ENCODE results near the gene FARS2. TPM values are rescaled to one million over a fixed set of nuclear protein-coding genes. Genes with fewer than 3 reads are reported as not detected.

Gene FARS2
- total and polyA plus RNA-seq, 4 donors, result 16.6 to 29.0 (median 21.1) TPM

- no peak for DNase-seq (ENCODE audit: low read depth in 4 of 6, low spot score in 6 of 6)
- no peaks in the 10 kb centered on the region for H3K9me3 ChIP-seq (ENCODE audit: control insufficient read depth, insufficient read depth, low read length)
- no peaks in the 10 kb centered on the region for H3K27me3 ChIP-seq (ENCODE audit: control insufficient read depth, insufficient read depth, low read length)
- no peak overlapping the region for H3K4me3 ChIP-seq (ENCODE audit: low read depth, low read length)
- H3K4me1 ChIP-seq (ENCODE audit: control insufficient read depth, insufficient read depth, low read length), result peaks cover 3% of the 10 kb centered on the region
- H3K27ac ChIP-seq (ENCODE audit: low read depth, low read length), result no peak overlapping the region
- no CpG with 5 or more reads among the region's 1 CpG for WGBS (ENCODE audit: insufficient coverage)
- H3K36me3 ChIP-seq (ENCODE audit: control insufficient read depth, insufficient read depth, low read length), result no peaks in the 10 kb centered on the region
These were observed 476.9 kb downstream of the FARS2 start for GRCh38 chr6:5738211-5738610.

- H3K36me3 ChIP-seq (ENCODE audit: control insufficient read depth, insufficient read depth, low read length), result no peaks in the 10 kb centered on the region
- no peak overlapping the region for H3K27ac ChIP-seq (ENCODE audit: low read depth, low read length)
- H3K27me3 ChIP-seq (ENCODE audit: control insufficient read depth, insufficient read depth, low read length), result no peaks in the 10 kb centered on the region
- peaks cover 9% of the 10 kb centered on the region for H3K4me1 ChIP-seq (ENCODE audit: control insufficient read depth, insufficient read depth, low read length)
- no peak for DNase-seq (ENCODE audit: low read depth in 4 of 6, low spot score in 6 of 6)
- WGBS (ENCODE audit: insufficient coverage), result 90% methylated on average over 3 of the region's 5 CpGs
- H3K4me3 ChIP-seq (ENCODE audit: low read depth, low read length), result no peak overlapping the region
- no peaks in the 10 kb centered on the region for H3K9me3 ChIP-seq (ENCODE audit: control insufficient read depth, insufficient read depth, low read length)
These were observed 483.2 kb downstream of the FARS2 start for GRCh38 chr6:5744497-5744896.

GRCh38 chr6:5745081-5745480 lies 483.8 kb downstream of the FARS2 start:
- Histone ChIP-seq H3K36me3 (ENCODE audit: control insufficient read depth, insufficient read depth, low read length) (no peaks in the 10 kb centered on the region), H3K4me1 (ENCODE audit: control insufficient read depth, insufficient read depth, low read length) (peaks cover 11% of the 10 kb centered on the region), H3K9me3 (ENCODE audit: control insufficient read depth, insufficient read depth, low read length) (no peaks in the 10 kb centered on the region), H3K4me3 (ENCODE audit: low read depth, low read length) (no peak overlapping the region), H3K27ac (ENCODE audit: low read depth, low read length) (no peak overlapping the region), H3K27me3 (ENCODE audit: control insufficient read depth, insufficient read depth, low read length) (no peaks in the 10 kb centered on the region)
- no CpG with 5 or more reads among the region's 2 CpGs for WGBS (ENCODE audit: insufficient coverage)
- DNase-seq (ENCODE audit: low read depth in 4 of 6, low spot score in 6 of 6), result no peak

GRCh38 chr6:5746053-5746758 lies 484.9 kb downstream of the FARS2 start:
- Histone ChIP-seq H3K27me3 (ENCODE audit: control insufficient read depth, insufficient read depth, low read length) (no peaks in the 10 kb centered on the region), H3K4me3 (ENCODE audit: low read depth, low read length) (no peak overlapping the region), H3K4me1 (ENCODE audit: control insufficient read depth, insufficient read depth, low read length) (peaks cover 11% of the 10 kb centered on the region), H3K36me3 (ENCODE audit: control insufficient read depth, insufficient read depth, low read length) (no peaks in the 10 kb centered on the region), H3K9me3 (ENCODE audit: control insufficient read depth, insufficient read depth, low read length) (no peaks in the 10 kb centered on the region), H3K27ac (ENCODE audit: low read depth, low read length) (no peak overlapping the region)
- WGBS (ENCODE audit: insufficient coverage), result 53% methylated on average over 7 of the region's 12 CpGs
- DNase-seq (ENCODE audit: low read depth in 4 of 6, low spot score in 6 of 6), result peak in 2 of 6 donors; percentile 56 to 93

GRCh38 chr6:5746759-5747130 lies 485.4 kb downstream of the FARS2 start:
- H3K9me3 ChIP-seq (ENCODE audit: control insufficient read depth, insufficient read depth, low read length), result no peaks in the 10 kb centered on the region
- DNase-seq (ENCODE audit: low read depth in 4 of 6, low spot score in 6 of 6), result no peak
- H3K4me3 ChIP-seq (ENCODE audit: low read depth, low read length), result no peak overlapping the region
- no peaks in the 10 kb centered on the region for H3K27me3 ChIP-seq (ENCODE audit: control insufficient read depth, insufficient read depth, low read length)
- H3K27ac ChIP-seq (ENCODE audit: low read depth, low read length), result no peak overlapping the region
- no peaks in the 10 kb centered on the region for H3K36me3 ChIP-seq (ENCODE audit: control insufficient read depth, insufficient read depth, low read length)
- H3K4me1 ChIP-seq (ENCODE audit: control insufficient read depth, insufficient read depth, low read length), result peaks cover 11% of the 10 kb centered on the region
- WGBS (ENCODE audit: insufficient coverage), result 90% methylated on average over 3 of the region's 3 CpGs

- no peaks in the 10 kb centered on the region for H3K9me3 ChIP-seq (ENCODE audit: control insufficient read depth, insufficient read depth, low read length)
- peaks cover 11% of the 10 kb centered on the region for H3K4me1 ChIP-seq (ENCODE audit: control insufficient read depth, insufficient read depth, low read length)
- no peak overlapping the region for H3K4me3 ChIP-seq (ENCODE audit: low read depth, low read length)
- DNase-seq (ENCODE audit: low read depth in 4 of 6, low spot score in 6 of 6), result peak in 1 of 6 donors; percentile 67
- WGBS (ENCODE audit: insufficient coverage), result 31% methylated on average over 1 of the region's 2 CpGs
- H3K27ac ChIP-seq (ENCODE audit: low read depth, low read length), result no peak overlapping the region
- H3K27me3 ChIP-seq (ENCODE audit: control insufficient read depth, insufficient read depth, low read length), result no peaks in the 10 kb centered on the region
- no peaks in the 10 kb centered on the region for H3K36me3 ChIP-seq (ENCODE audit: control insufficient read depth, insufficient read depth, low read length)
These were observed 486.1 kb downstream of the FARS2 start for GRCh38 chr6:5747379-5747778.

GRCh38 chr6:5749016-5749650 lies 487.8 kb downstream of the FARS2 start:
- DNase-seq (ENCODE audit: low read depth in 4 of 6, low spot score in 6 of 6), result no peak
- Histone ChIP-seq H3K4me3 (ENCODE audit: low read depth, low read length) (no peak overlapping the region), H3K9me3 (ENCODE audit: control insufficient read depth, insufficient read depth, low read length) (no peaks in the 10 kb centered on the region), H3K27me3 (ENCODE audit: control insufficient read depth, insufficient read depth, low read length) (no peaks in the 10 kb centered on the region), H3K27ac (ENCODE audit: low read depth, low read length) (no peak overlapping the region), H3K36me3 (ENCODE audit: control insufficient read depth, insufficient read depth, low read length) (no peaks in the 10 kb centered on the region), H3K4me1 (ENCODE audit: control insufficient read depth, insufficient read depth, low read length) (peaks cover 11% of the 10 kb centered on the region)
- 94% methylated on average over 4 of the region's 6 CpGs for WGBS (ENCODE audit: insufficient coverage)

- Histone ChIP-seq H3K27me3 (ENCODE audit: control insufficient read depth, insufficient read depth, low read length) (no peaks in the 10 kb centered on the region), H3K36me3 (ENCODE audit: control insufficient read depth, insufficient read depth, low read length) (no peaks in the 10 kb centered on the region), H3K4me1 (ENCODE audit: control insufficient read depth, insufficient read depth, low read length) (peaks cover 11% of the 10 kb centered on the region), H3K27ac (ENCODE audit: low read depth, low read length) (no peak overlapping the region), H3K9me3 (ENCODE audit: control insufficient read depth, insufficient read depth, low read length) (no peaks in the 10 kb centered on the region), H3K4me3 (ENCODE audit: low read depth, low read length) (no peak overlapping the region)
- no peak for DNase-seq (ENCODE audit: low read depth in 4 of 6, low spot score in 6 of 6)
- WGBS (ENCODE audit: insufficient coverage), result 97% methylated on average over 8 of the region's 9 CpGs
These were observed 488.4 kb downstream of the FARS2 start for GRCh38 chr6:5749651-5750215.

- no peak for DNase-seq (ENCODE audit: low read depth in 4 of 6, low spot score in 6 of 6)
- H3K4me1 ChIP-seq (ENCODE audit: control insufficient read depth, insufficient read depth, low read length), result peaks cover 11% of the 10 kb centered on the region
- no peak overlapping the region for H3K4me3 ChIP-seq (ENCODE audit: low read depth, low read length)
- H3K27me3 ChIP-seq (ENCODE audit: control insufficient read depth, insufficient read depth, low read length), result no peaks in the 10 kb centered on the region
- H3K27ac ChIP-seq (ENCODE audit: low read depth, low read length), result no peak overlapping the region
- H3K9me3 ChIP-seq (ENCODE audit: control insufficient read depth, insufficient read depth, low read length), result peaks cover 3% of the 10 kb centered on the region
- no peaks in the 10 kb centered on the region for H3K36me3 ChIP-seq (ENCODE audit: control insufficient read depth, insufficient read depth, low read length)
- 48% methylated on average over 2 of the region's 9 CpGs for WGBS (ENCODE audit: insufficient coverage)
These were observed 490.4 kb downstream of the FARS2 start for GRCh38 chr6:5751525-5752390.
